ENCODE data around the gene GLB1L3. TPM values are rescaled to one million over a fixed set of nuclear protein-coding genes. Genes with fewer than 3 reads are reported as not detected.

GLB1L3 gene
- total RNA-seq, 6 experiments from 2014 or later = not detected

- ATAC-seq = peak; percentile 98 to 100 (median 99)
- 17% methylated on average over 27 of the region's 30 CpGs for WGBS (ENCODE audit: insufficient coverage, low coverage, low lambda C conversion rate, missing lambda C conversion rate)
- no peaks in the 10 kb centered on the region for H3K36me3 ChIP-seq
Observed at GRCh38 chr11:134360050-134360835, 84.1 kb downstream of the GLB1L3 start.

DNA sequence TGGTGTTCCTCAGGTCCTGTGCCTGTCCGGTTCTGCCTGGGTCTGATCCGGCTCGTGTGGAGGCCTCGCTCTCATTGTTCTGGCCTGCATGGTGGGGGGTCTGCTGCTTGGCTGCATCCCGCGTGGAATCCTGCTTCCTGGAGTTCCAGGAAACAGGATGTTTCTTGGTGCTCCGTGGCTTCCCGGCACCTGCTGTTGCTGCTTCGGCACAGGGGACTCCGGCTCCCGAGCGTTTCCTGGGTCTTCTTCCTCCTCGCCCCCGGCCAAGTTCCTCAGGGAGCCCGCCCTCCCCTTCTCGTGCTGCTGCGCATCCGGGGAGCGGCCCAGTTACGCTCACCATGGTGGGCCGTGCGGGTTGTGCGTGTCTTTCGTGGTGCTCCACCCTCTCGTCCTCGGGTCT lies 85.5 kb downstream of the GLB1L3 start:
- no peaks in the 10 kb centered on the region for H3K27me3 ChIP-seq
- no peak overlapping the region for H3K4me3 ChIP-seq
- H3K4me1 ChIP-seq = no peaks in the 10 kb centered on the region
- 60% methylated on average over 16 of the region's 26 CpGs for WGBS (ENCODE audit: insufficient coverage, low coverage, low lambda C conversion rate, missing lambda C conversion rate)
- intact Hi-C loops (cut with DNase I) = loop anchor here in 1 of 2 donors (10.0 kb wide), 1 partner anchor 223 kb away; no protein-coding TSS in a partner anchor
- DNase-seq (no peak), ATAC-seq (no peak)
- H3K27ac ChIP-seq = no peak overlapping the region
- no peaks in the 10 kb centered on the region for H3K9me3 ChIP-seq
- TF ChIP-seq, protein P1, sequence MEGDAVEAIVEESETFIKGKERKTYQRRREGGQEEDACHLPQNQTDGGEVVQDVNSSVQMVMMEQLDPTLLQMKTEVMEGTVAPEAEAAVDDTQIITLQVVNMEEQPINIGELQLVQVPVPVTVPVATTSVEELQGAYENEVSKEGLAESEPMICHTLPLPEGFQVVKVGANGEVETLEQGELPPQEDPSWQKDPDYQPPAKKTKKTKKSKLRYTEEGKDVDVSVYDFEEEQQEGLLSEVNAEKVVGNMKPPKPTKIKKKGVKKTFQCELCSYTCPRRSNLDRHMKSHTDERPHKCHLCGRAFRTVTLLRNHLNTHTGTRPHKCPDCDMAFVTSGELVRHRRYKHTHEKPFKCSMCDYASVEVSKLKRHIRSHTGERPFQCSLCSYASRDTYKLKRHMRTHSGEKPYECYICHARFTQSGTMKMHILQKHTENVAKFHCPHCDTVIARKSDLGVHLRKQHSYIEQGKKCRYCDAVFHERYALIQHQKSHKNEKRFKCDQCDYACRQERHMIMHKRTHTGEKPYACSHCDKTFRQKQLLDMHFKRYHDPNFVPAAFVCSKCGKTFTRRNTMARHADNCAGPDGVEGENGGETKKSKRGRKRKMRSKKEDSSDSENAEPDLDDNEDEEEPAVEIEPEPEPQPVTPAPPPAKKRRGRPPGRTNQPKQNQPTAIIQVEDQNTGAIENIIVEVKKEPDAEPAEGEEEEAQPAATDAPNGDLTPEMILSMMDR (IDR thresholded peaks at IDR 0.05) = no peak
- TF ChIP-seq POLR2A (IDR thresholded peaks at IDR 0.05) = no peak
- no peaks in the 10 kb centered on the region for H3K36me3 ChIP-seq

More at GRCh38 chr11:134360050-134360835, 84.1 kb downstream of the GLB1L3 start:
- no peaks in the 10 kb centered on the region for H3K4me1 ChIP-seq
- H3K9me3 ChIP-seq = no peaks in the 10 kb centered on the region
- peak; percentile 85 to 86 (median 86) for DNase-seq
- intact Hi-C loops (cut with DNase I) = loop anchor here in 1 of 2 donors (10.0 kb wide), 1 partner anchor 225 kb away; no protein-coding TSS in a partner anchor
- H3K27me3 ChIP-seq = no peaks in the 10 kb centered on the region
- TF ChIP-seq, protein P1 (IDR thresholded peaks at IDR 0.05) = peak; percentile 92 to 94 (median 93)
- TF ChIP-seq POLR2A (IDR thresholded peaks at IDR 0.05) = no peak
- no peak overlapping the region for H3K4me3 ChIP-seq
- no peak overlapping the region for H3K27ac ChIP-seq

GRCh38 chr11:134362192-134362901 lies 86.2 kb downstream of the GLB1L3 start:
- H3K9me3 ChIP-seq = no peaks in the 10 kb centered on the region
- H3K4me1 ChIP-seq = no peaks in the 10 kb centered on the region
- no peak overlapping the region for H3K4me3 ChIP-seq
- 80% methylated on average over 16 of the region's 32 CpGs for WGBS (ENCODE audit: insufficient coverage, low coverage, low lambda C conversion rate, missing lambda C conversion rate)
- no peaks in the 10 kb centered on the region for H3K36me3 ChIP-seq
- ATAC-seq (no peak), DNase-seq (no peak)
- TF ChIP-seq POLR2A (IDR thresholded peaks at IDR 0.05) = no peak
- TF ChIP-seq, protein P1 (IDR thresholded peaks at IDR 0.05) = no peak
- intact Hi-C loops (cut with DNase I) = loop anchor here in 1 of 2 donors (10.0 kb wide), 1 partner anchor 222 kb away; no protein-coding TSS in a partner anchor
- H3K27ac ChIP-seq = no peak overlapping the region
- H3K27me3 ChIP-seq = no peaks in the 10 kb centered on the region

GRCh38 chr11:134363161-134363560 lies 87.0 kb downstream of the GLB1L3 start:
- intact Hi-C loops (cut with DNase I) = loop anchor here in 1 of 2 donors (10.0 kb wide), 1 partner anchor 222 kb away; no protein-coding TSS in a partner anchor
- DNase-seq (peak in 2 of 3 donors; percentile 6 to 24), ATAC-seq (no peak)
- 61% methylated on average over 3 of the region's 9 CpGs for WGBS (ENCODE audit: insufficient coverage, low coverage, low lambda C conversion rate, missing lambda C conversion rate)
- no peaks in the 10 kb centered on the region for H3K36me3 ChIP-seq
- H3K4me1 ChIP-seq = no peaks in the 10 kb centered on the region
- no peak for TF ChIP-seq POLR2A (IDR thresholded peaks at IDR 0.05)
- TF ChIP-seq, protein P1 (IDR thresholded peaks at IDR 0.05) = no peak
- H3K27ac ChIP-seq = no peak overlapping the region
- H3K27me3 ChIP-seq = no peaks in the 10 kb centered on the region
- no peak overlapping the region for H3K4me3 ChIP-seq
- H3K9me3 ChIP-seq = no peaks in the 10 kb centered on the region

Measured in right lobe of liver (tissue), 6 donors.